ENCODE measurements around the gene RAB1A. TPM values are rescaled to one million over a fixed set of nuclear protein-coding genes. Genes with fewer than 3 reads are reported as not detected.
A peak's percentile ranks its signal among the peaks of the same experiment; 100 is the strongest.

Gene RAB1A
- total RNA-seq, 1 experiment from 2014 or later = 108 TPM

DNA sequence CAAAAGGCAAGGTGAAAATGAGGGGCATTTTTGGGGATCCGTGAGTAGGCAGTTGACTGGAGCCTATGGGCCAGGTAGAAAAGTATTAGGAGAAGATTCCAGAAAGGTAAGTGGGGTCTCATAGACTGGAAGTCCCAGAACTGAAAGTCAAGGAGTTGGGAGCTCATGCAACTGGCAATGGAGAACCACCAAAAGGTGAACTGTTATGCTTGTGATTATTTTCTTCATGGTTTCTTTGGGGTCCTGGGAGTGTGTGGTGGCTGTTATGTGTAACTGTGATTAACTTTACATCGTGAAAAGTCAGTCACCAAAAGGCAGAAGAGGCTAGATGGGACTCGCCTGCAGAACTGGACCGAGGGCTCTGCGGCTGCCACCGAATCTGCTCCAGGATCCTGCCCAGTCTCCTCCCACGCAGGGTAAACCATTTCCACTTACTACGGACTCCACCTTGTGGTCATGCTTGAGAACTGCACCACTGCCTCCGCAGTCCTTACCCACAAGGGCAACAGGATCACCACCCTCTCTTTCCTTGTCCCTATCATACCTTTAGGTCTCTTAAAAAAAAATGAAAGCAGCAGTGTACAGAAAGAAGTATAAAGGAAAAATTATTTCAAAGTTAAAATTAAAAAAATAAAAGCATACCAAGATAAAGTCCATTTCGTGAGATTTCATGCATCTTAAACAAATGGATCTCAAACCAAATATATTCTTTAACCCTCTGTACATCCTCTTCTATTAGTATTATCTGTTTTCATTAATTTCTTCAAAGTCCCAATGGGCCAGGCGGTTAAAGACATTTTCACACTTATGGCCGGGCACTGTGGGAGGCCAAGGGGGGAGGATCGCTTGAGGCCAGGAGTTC lies 89.3 kb downstream of the RAB1A start:
- peak; percentile 67 for DNase-seq (ENCODE audit: low read depth)

DNA sequence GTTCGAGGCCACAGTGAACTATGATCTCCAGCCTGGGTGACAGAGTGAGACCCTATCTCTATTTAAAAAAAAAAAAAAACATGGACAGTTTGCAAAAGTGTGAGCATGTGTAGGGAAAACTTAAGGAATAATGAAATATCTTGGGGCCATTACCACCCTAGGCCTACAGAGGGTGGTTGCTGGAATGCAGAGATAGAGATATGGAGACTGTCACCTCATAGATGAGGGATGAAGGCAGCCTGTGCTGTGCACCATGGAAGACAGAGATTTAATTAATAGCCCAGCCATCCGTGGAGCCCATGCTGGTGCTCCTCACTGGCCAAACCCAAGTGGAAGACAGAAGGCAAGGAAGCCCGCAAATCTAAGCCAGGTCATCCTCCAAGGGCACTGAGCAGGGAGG lies 90.3 kb downstream of the RAB1A start:
- DNase-seq (ENCODE audit: low read depth) = no peak

DNA sequence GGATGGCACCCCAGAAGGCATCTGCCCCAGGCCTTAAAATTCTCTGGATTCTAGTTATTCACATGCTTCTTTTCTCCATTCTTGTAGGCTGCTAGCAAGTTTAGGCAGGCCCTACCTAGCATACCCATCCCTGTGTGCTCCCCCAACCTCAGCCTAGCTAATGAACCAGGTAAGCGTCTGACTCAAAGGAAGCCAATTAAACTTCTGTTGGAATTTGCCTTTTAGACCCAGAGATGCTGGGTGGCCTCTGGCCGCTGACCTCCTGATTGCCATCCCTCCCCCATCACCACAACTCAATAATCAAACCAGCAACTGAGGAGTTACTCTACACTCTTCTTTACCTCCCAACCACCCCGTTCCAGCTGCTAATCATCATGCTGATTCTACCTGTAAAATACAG lies 92.7 kb downstream of the RAB1A start:
- DNase-seq (ENCODE audit: low read depth) = no peak

Small RNA genes lying within 50 kb of the gene (small RNA-seq; reads per million reads assigned to genes)
- gene RF00090 = not detected

Other genes with a start within 250 kb of the RAB1A start
- 8.3 and 10.1 TPM in 2 replicates for gene SLC1A4, start 140.7 kb downstream of the RAB1A start, total RNA-seq (2014; rRNA removed; shearing (Covaris generic))
- gene CEP68, start 73.7 kb downstream of the RAB1A start, total RNA-seq (2014; rRNA removed; shearing (Covaris generic)) = 3.4 and 3.7 TPM in 2 replicates
- gene ACTR2, start 97.7 kb upstream of the RAB1A start, total RNA-seq (2014; rRNA removed; shearing (Covaris generic)) = 45.7 and 114 TPM in 2 replicates